Ectodermal cell (in vitro differentiated cells): ENCODE results near the gene TNFRSF13B.
"Not testable (repeated sequence)": the region's sequence is repeated elsewhere in the genome, so short reads cannot be mapped to it uniquely, and the experiment has no call there.

Source experiments
- H3K27ac ChIP-seq: 2 replicates; pipeline ENCODE4 v1.7.0; 2013; ENCODE audit warnings: mild to moderate bottlenecking, low read depth, low read length; ENCODE audit not compliant: insufficient read depth, poor library complexity, severe bottlenecking
- H3K27me3 ChIP-seq: 2 replicates; pipeline ENCODE4 v1.7.0; 2013; ENCODE audit warnings: mild to moderate bottlenecking, low read length; ENCODE audit not compliant: insufficient read depth, control insufficient read depth, poor library complexity, severe bottlenecking
- H3K36me3 ChIP-seq: one replicate; pipeline ENCODE4 v1.7.0; 2013; ENCODE audit warnings: low read length; ENCODE audit not compliant: control insufficient read depth, insufficient read depth
- H3K4me1 ChIP-seq: one replicate; pipeline ENCODE4 v1.7.0; 2013; ENCODE audit warnings: low read length; ENCODE audit not compliant: control insufficient read depth, insufficient read depth
- H3K4me3 ChIP-seq: 2 replicates; pipeline ENCODE4 v1.7.0; 2013; ENCODE audit warnings: low read depth, low read length, control low read depth; ENCODE audit not compliant: insufficient read depth
- H3K9me3 ChIP-seq: 2 replicates; pipeline ENCODE4 v1.7.0; 2013; ENCODE audit warnings: mild to moderate bottlenecking, low read length, moderate library complexity; ENCODE audit not compliant: control insufficient read depth
- WGBS, 2 experiments: methylation state at CpG; one replicate each; pipeline ENCODE4 v1.1.7; 2013; ENCODE audit warnings: missing lambda C conversion rate in 2 of 2; 5-methylcytosine and 5-hydroxymethylcytosine counted together

The TNFRSF13B gene

GRCh38 chr17:16906680-16907079 is 65.2 kb downstream of the TNFRSF13B start:
- Histone ChIP-seq H3K36me3 (no peaks in the 10 kb centered on the region), H3K9me3 (no peaks in the 10 kb centered on the region), H3K4me1 (no peaks in the 10 kb centered on the region), H3K27ac (no peak overlapping the region), H3K4me3 (no peak overlapping the region), H3K27me3 (no peaks in the 10 kb centered on the region)
- WGBS, 2 experiments = 91 to 92% methylated on average over 4 of the region's 4 CpGs

- Histone ChIP-seq H3K27ac (no peak overlapping the region), H3K4me3 (no peak overlapping the region)
These were observed 66.2 kb downstream of the TNFRSF13B start for GRCh38 chr17:16905593-16906191.

GRCh38 chr17:16903070-16903469 is 68.8 kb downstream of the TNFRSF13B start:
- not testable (repeated sequence) for H3K27me3 ChIP-seq, H3K9me3 ChIP-seq, H3K4me1 ChIP-seq, H3K27ac ChIP-seq, H3K4me3 ChIP-seq, H3K36me3 ChIP-seq
- WGBS, 2 experiments = 92 to 94% methylated on average over 3 of the region's 3 CpGs

More at GRCh38 chr17:16905593-16906191, 66.2 kb downstream of the TNFRSF13B start:
- no peaks in the 10 kb centered on the region for H3K36me3 ChIP-seq
- 38 to 50% methylated on average over 2 of the region's 2 CpGs for WGBS, 2 experiments
- no peaks in the 10 kb centered on the region for H3K27me3 ChIP-seq
- H3K9me3 ChIP-seq = no peaks in the 10 kb centered on the region
- H3K4me1 ChIP-seq = no peaks in the 10 kb centered on the region

GRCh38 chr17:16900288-16900882 is 71.5 kb downstream of the TNFRSF13B start:
- WGBS, 2 experiments = 90 to 95% methylated on average over 2 of the region's 2 CpGs
- Histone ChIP-seq H3K9me3 (no peaks in the 10 kb centered on the region), H3K27ac (no peak overlapping the region), H3K27me3 (no peaks in the 10 kb centered on the region), H3K4me1 (no peaks in the 10 kb centered on the region), H3K36me3 (no peaks in the 10 kb centered on the region), H3K4me3 (no peak overlapping the region)

DNA sequence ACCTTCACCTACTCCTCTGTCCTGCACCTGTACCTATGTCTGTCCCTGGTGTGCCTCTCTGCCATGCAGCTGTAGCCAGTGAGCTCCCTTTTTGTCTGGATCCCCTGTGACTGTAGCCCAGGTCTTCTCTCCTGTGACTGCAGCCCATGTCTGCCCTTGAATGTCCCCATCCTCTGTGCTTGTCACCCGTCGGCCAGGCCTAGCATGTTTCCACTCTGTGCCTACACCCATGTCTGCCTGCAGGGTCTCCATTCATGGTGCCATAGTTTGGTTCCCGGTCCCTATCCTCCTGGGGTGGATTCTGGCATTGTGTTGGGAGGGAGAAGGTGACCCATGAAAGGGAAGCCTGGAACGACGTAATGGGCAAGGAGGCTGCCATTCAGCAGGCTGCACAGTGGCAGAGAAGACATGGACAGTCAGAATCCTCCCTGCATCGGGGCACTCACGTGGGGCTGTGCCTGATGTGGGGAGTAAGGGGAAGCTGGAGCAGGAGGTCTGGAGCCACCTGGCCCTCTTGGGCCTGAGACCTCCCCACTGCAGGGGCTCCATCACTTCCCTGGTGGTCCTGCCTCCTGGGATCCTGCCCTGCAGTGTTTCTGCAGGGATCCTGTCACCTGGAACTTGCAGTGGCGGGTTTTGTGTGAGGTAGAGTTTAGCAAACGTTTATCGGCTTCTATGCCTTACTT is 74.6 kb downstream of the TNFRSF13B start:
- H3K27ac ChIP-seq, H3K27me3 ChIP-seq, H3K4me1 ChIP-seq, H3K9me3 ChIP-seq, H3K36me3 ChIP-seq, H3K4me3 ChIP-seq: not testable (repeated sequence)
- 83 to 86% methylated on average over 10 of the region's 10 CpGs for WGBS, 2 experiments

GRCh38 chr17:16896235-16896634 is 75.7 kb downstream of the TNFRSF13B start:
- H3K9me3 ChIP-seq, H3K4me3 ChIP-seq, H3K27ac ChIP-seq, H3K36me3 ChIP-seq, H3K4me1 ChIP-seq, H3K27me3 ChIP-seq: not testable (repeated sequence)
- WGBS, 2 experiments = 91 to 95% methylated on average over 8 of the region's 8 CpGs

- H3K9me3 ChIP-seq, H3K4me1 ChIP-seq: not testable (repeated sequence)
- 94% methylated on average over 19 of the region's 19 CpGs for WGBS, 2 experiments
These were observed 78.4 kb downstream of the TNFRSF13B start for GRCh38 chr17:16893527-16893926.

DNA sequence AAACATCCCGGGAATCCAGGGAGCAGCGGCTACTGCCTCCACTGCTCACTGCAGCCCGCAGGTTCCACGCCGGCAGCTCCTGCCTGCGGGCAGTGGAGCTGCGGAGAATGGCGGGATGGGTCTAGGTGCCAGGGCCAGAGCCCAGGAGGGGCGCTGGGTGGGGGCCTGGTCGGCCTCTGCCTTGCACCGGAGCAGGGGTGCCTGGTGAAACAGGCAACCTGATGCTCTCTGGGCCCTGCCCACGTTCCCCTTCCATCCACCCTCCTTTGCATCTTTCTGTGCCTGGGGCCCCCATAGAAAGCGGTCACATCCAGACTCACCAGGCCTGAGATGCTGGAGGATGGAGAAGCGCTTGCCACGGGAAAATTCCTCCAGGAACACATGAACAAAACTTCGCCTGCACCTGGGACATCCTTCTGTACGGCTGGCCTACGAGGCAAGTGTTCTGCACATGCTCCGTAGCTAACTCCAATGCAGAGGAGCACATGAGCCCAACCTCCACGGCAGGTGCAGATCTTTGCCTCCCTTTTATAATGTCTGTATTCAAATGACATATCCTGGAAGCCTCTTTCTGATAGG is 79.0 kb downstream of the TNFRSF13B start:
- not testable (repeated sequence) for H3K4me3 ChIP-seq, H3K4me1 ChIP-seq, H3K27ac ChIP-seq, H3K36me3 ChIP-seq, H3K9me3 ChIP-seq, H3K27me3 ChIP-seq
- 87 to 88% methylated on average over 14 to 15 of the region's 20 CpGs for WGBS, 2 experiments

More at GRCh38 chr17:16893527-16893926, 78.4 kb downstream of the TNFRSF13B start:
- not testable (repeated sequence) for H3K27ac ChIP-seq, H3K27me3 ChIP-seq, H3K36me3 ChIP-seq, H3K4me3 ChIP-seq

DNA sequence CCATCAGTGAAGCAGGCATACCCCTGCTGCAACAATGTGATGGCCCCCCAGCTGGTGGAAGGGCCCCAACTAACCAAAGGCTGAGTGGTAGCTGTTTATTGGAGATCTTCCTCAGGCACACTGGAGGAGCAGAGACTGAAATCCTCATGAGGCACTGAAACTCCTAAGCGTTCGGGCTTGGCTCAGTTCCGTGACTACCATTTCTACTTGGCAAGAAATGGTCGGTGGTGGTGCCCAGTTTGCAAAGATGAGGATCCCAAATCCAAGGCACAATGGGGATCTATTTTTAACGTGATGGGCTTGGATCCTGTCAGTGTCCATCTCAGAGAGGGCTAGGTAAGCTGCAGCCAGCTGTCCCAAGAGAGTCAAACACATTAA is 82.8 kb downstream of the TNFRSF13B start:
- no peaks in the 10 kb centered on the region for H3K36me3 ChIP-seq
- H3K4me1 ChIP-seq = no peaks in the 10 kb centered on the region
- no peak overlapping the region for H3K4me3 ChIP-seq
- no peaks in the 10 kb centered on the region for H3K27me3 ChIP-seq
- 92 to 94% methylated on average over 5 of the region's 5 CpGs for WGBS, 2 experiments
- H3K9me3 ChIP-seq = no peaks in the 10 kb centered on the region
- no peak overlapping the region for H3K27ac ChIP-seq
